Fibroblast of upper back skin (primary cell): ENCODE data around the gene MTCH1.
A peak's percentile ranks its signal among the peaks of the same experiment; 100 is the strongest.

Experiments used
- DNase-seq: peaks from one replicate; pipeline ENCODE4 v3.0.0-alpha.2; 2013

Gene MTCH1

GRCh38 chr6:36920546-36920945, 65.5 kb downstream of the MTCH1 start:
- DNase-seq: peak; percentile 32

GRCh38 chr6:36920049-36920448, 65.9 kb downstream of the MTCH1 start:
- DNase-seq: no peak
